Amniotic stem cell (primary cell): ENCODE measurements around the gene FCN1.

Experiments used
- DNase-seq: peaks from one replicate; lab custom pipeline; 2025; lab: John Stamatoyannopoulos, UW

Gene FCN1

DNA sequence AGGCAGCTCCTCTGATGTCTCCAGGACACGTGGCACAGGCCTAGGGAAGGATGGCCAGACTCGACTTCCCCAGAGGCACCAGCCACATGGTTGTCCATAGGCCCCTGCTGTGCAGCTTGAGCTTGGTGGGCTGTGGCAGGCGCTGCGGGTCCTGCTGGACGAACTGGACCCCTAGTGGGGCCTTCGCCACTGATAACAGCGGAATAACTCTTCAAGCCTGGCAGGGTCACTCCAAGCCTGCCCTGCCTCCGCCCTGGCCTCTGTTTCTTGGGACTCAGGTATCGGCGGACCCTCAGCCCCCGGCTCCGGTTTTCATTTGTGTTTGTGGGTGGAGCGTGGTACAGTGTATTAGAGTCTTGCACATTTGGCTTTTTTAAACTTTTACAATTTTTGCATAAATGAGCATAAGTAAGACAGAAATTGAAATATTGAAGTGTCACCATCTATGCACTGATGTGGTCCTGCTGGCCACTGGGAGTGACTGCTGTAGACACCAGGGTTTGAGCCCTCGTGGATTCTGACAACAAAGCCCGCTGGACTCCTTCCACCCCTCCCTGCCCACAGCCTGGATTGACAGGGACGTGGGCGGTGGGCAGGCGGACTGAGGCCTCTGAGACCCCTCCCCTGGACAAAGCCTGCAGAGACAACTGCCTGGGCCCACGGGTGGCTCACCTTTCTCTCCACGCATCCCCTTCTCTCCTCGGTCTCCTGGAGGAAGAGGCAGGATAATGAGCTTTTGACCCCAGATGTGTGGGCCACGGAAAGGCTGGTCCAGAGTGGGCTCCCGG, 3.8 kb downstream of the FCN1 start:
- DNase-seq, result no peak

GRCh38 chr9:134913041-134913712, 4.5 kb downstream of the FCN1 start:
- DNase-seq, result no peak

DNA sequence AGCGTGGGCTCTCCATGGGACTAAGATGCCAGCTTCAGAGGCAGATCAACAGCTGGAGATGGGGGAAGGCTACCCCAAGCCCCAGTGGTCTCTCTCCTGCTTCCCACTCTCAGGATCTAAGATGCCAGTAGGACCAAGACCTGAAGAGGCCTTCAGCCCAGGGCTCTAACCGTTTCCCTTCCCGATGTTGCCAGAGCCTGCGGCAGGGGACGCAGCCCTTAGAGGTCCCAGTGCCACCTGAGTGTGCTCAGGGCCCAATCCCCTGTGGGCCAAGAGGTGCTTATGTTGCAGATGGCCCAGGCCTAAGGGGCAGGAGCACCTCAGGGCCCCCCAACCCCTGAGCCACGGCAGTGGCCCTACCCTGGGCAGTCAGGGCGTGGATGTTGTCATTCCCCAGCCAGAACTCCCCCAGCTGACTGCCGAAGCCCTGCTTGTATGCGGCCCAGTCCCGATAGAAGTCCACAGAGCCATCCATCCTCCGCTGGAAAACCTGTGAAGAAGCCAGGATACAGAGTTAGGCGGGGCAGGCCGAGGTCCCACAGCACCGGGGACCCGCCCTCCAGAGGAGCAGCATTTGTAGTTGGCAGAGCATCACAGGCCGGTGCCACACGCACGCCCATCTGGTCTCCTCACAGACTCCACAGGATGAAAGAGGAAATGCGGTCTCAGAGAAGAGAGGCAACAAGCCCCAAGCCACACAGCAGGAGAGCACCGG, 5.4 kb downstream of the FCN1 start:
- DNase-seq, result no peak

DNA sequence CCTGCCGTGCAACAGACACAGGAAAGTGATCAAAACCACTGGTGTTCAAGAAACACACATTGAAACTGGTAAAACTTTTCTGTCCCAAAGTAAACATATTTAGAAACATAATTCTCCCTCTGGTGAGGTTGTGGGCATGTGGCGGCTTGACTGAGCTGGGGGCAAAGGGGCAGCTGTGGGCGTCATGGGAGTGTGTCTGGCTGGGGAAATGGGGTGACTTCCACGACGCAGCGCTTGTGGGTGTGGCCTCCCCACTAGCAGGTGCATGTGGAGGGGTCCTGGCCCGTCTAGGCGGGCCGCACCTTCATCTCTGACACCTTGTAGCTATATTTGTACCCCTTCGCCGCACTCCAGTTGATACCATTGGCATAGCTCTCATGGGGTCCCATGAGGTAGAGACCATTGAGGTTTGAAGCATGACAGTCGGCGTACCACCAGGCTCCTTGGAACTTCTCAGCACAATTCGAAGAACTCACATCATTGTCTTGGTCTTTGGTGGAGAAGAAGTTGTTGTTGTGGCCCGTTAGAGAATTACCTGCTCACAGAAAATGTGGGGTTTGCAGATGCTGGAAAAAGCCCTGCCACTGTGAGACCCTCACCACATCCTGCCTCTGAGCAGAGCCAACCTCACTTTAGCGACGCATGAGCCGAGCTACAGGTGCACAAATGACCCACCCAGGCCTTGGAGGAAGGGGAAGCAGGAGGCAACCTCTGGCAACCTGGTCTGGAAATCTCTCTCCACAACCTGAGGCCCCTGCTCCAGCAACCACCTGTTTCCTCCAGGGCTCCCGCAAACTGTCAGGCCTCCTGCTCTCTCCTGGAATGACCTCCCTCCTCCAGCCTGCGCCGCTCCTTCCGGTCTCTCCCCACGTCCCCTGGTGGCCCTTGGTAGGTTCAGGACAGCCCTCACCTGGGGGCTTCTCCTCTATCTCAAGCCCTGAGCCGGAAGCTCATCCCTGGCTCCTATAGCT, 7.9 kb downstream of the FCN1 start:
- DNase-seq, result no peak

GRCh38 chr9:134908524-134909309, 9.0 kb downstream of the FCN1 start:
- no peak for DNase-seq

DNA sequence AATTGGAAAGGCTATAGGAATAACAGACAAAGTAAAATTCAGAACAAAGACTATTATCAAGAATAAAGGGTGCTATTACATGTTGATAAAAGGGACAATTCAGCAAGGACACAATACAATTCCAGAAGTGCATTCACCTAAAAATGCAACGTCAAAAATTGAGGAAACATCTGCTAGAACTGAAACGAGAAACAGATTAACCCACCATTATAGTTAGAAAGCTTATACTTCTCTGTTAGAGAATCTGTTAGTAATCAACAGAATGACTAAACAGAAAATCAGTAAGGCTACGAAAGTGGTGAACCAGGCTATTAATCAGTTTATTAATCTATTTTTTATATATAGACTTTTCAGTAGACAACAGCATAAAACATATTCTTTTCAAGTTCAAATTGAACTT, 14.8 kb downstream of the FCN1 start:
- DNase-seq, result no peak

- no peak for DNase-seq
Observed at GRCh38 chr9:134899818-134900217, 17.9 kb downstream of the FCN1 start.

GRCh38 chr9:134899168-134899567, 18.5 kb downstream of the FCN1 start:
- DNase-seq, result no peak

DNA sequence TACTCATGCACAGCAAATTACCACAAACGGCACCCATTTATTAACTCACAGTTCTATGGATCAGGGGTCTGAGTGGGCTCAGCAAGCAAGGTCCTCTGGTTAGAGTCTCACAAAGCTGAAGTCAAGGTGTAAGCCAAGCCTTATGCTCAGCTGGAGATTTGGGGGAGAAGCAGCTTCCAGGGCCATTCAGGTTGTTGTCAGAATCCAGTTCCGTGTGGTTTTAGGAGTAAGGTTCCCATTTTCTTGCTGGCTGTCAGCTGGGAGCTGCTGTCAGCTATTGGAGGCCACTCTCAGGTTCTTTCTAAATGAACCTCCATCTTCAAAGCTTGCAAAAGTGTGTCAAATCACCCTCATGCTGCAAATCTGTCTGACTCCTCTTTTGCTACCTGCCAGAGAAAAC, 19.4 kb downstream of the FCN1 start:
- no peak for DNase-seq

DNA sequence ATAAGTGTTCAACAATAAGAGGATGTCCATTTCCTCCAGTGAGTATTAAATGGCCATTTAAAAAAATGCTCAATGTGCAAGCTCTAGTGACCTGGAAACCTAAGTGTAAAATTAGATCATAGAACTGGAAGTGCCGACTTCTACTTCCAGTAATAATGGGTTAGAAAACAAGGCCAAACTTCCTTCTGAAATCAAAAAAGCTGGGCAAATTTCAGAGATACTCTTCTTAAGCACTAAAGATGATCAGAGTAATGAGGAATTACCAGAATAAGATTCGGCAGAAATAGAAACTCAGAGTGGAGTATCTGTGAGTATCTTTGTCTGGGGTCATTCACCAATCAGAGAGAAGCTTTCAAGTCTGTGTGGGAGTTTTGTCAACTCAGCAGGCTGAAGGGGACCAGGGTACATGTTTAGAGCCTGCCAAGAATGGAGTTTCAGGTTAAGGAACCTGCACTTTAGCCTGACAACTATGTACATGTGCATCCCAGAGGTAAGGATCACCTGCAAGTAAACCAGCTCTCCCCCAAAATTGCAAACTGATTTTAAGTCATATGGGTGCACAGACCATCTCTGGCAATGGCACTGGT, 20.0 kb downstream of the FCN1 start:
- no peak for DNase-seq

GRCh38 chr9:134896834-134897583, 20.7 kb downstream of the FCN1 start:
- no peak for DNase-seq

- DNase-seq, result peak; percentile 19
Observed at GRCh38 chr9:134895908-134896833, 21.5 kb downstream of the FCN1 start.

DNA sequence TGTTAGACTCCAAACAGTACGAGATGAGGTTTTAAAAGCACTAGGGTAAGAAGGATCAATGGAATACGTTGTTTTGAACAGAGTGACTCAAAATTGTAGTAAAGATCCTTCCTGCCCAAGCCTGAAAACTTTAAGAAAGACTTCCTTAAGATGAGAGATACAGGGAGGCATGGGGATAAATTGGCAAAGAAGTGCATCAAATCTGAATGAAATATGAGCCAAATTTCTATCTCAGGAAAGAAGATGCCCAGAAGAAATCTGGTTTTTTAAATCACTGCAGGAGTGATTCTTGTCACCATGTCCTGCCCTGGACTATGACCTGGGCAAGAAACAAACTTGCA, 22.2 kb downstream of the FCN1 start:
- DNase-seq, result no peak

DNA sequence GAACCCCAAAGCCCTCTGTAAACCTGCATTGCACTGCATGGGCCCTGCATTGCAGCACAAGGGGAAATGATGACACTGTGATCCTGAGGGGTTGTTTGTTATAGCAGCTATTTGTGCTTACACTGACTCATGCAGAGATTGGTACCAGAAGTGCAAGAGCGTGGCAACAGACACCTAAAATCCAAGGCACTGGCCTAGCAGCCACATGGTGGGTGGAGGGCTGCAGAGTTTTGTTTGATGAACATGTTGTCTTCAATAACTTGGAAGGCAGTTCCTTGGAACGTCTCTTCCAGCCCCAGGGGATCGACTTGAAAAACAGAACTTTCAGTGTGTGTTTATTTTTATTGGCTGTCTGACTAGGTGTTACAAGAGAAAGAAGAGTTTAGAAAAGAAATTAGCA, 22.6 kb downstream of the FCN1 start:
- no peak for DNase-seq

DNA sequence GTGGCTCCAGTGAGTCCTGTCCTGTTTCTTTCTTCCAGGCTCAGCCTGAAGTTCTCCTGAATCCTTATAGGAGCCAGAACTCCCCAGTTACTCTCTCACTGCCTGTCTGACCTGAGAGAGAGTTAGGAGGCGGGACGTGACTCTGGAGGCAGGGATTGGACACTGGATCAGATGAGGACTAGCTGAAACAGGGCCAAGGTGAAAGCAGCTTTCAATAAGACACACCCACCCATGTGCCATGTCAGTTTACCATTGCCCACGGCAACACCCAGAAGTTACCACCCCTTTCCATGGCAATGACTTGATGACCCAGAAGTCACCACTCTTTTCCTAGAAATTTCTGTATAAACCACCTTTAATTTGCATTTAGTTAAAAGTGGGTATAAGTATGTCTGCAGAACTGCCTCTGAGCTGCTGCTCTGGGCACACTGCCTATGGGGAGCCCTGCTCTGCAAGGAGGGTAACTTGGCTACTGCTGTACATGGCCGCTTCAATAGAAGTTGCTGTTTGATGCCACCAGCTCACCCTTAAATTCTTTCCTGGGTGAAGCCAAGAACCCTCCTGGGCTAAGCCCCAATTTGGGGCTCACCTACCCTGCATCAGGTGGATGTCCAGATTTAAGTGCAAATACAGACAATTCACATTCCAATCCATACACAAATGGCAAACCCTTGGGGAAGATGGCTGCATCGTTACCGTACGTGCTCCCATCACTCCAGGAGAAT, 23.4 kb downstream of the FCN1 start:
- no peak for DNase-seq

DNA sequence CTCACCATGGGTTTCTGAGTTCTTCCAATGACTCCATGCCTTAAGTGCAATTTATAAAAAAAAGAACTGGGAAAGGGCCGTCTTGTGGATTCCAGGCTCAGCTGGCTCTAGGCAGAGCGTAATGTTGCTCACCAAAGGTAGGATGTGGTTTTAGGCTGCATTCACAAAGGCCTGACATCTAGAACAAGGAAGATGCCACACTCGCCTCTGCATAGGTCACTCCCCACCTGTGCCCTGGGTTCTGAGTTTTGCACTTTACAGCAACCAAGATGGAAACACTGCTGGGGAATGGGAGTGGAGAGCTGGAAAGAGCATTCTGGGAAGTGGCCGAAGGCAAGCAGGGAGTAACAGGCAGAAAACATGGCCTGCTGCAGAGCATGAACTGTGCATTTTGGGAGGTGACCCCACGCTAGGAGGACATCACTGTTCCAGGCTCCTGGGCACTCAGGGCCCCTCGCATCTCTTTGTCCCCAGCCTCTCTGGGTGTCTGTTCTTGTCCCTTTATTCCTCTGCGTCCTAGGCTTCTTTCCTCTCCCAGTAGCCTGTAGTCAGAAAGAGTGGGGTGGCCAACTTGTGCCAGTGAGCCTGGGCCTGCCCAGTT, 24.8 kb downstream of the FCN1 start:
- DNase-seq, result no peak

- DNase-seq, result no peak
Observed at GRCh38 chr9:134892221-134892620, 25.5 kb downstream of the FCN1 start.

- DNase-seq, result no peak
Observed at GRCh38 chr9:134891713-134892112, 26.0 kb downstream of the FCN1 start.
